Vagina (tissue), 2 donors: Measurements from ENCODE around the gene RAB6C. TPM values are rescaled to one million over a fixed set of nuclear protein-coding genes. Genes with fewer than 3 reads are reported as not detected.
"Not testable (repeated sequence)": the region's sequence is repeated elsewhere in the genome, so short reads cannot be mapped to it uniquely, and the experiment has no call there.

ENCODE experiments used
- DNase-seq, 2 donors: peaks; one replicate each; pipeline ENCODE4 v3.0.0-alpha.2; 2017; ENCODE audit errors: extremely low spot score in 2 of 2
- H3K27ac ChIP-seq: fragments of 200-600 bp; sonication (generic); one replicate; pipeline ENCODE4 v1.5.1; 2019
- H3K27me3 ChIP-seq: fragments of 200-600 bp; sonication (generic); one replicate; pipeline ENCODE4 v1.5.1; 2019
- H3K36me3 ChIP-seq, 2 donors: fragments of 200-600 bp; sonication (generic); one replicate each; pipeline ENCODE4 v1.5.1; 2017 to 2019
- H3K4me1 ChIP-seq: fragments of 200-600 bp; sonication (generic); one replicate; pipeline ENCODE4 v1.5.1; 2019
- H3K4me3 ChIP-seq, 2 donors: fragments of 200-600 bp; sonication (generic); 1 replicate in 1 of 2; 2 replicates in 1 of 2; pipeline ENCODE4 v1.5.1; 2016 to 2019
- H3K9me3 ChIP-seq: fragments of 200-600 bp; sonication (generic); one replicate; pipeline ENCODE4 v1.5.1; 2019
- POLR2A ChIP-seq, 2 donors: fragments of 450-650 bp; IDR thresholded peaks; one replicate each; pipeline ENCODE4 v1.6.1; 2017; ENCODE audit warnings: antibody characterized with exemption in 2 of 2, mild to moderate bottlenecking in 2 of 2, moderate library complexity in 2 of 2
- POLR2AphosphoS5 ChIP-seq, 2 donors: sonication (generic); formaldehyde crosslinking; IDR thresholded peaks; one replicate each; pipeline ENCODE4 v1.9.0; 2017; ENCODE audit warnings: antibody characterized with exemption in 2 of 2, mild to moderate bottlenecking in 2 of 2, low read depth in 1 of 2; ENCODE audit not compliant: insufficient read depth in 1 of 2
- intact Hi-C: fragments of 100-400 bp; cut with DNase I; formaldehyde crosslinking; loops from one replicate; pipeline ENCODE4 v1.15.1; 2023
- total RNA-seq: library from RNA; depleted of rRNA; stranded (reverse); fragments of >200 nt; gene quantifications from one replicate; pipeline ENCODE4 v1.2.3, GENCODE V29; 2016
- TF ChIP-seq, protein P1 (sequence below), 3 experiments: fragments of 450-650 bp in 2 of 3; fragments of 200-600 bp in 1 of 3; sonication (generic) in 1 of 3; IDR thresholded peaks; one replicate each; pipeline ENCODE4 v1.5.1; 2017 to 2019; ENCODE audit warnings: antibody characterized with exemption in 3 of 3, mild to moderate bottlenecking in 2 of 3, moderate library complexity in 2 of 3

RAB6C gene
- not detected for total RNA-seq

DNA sequence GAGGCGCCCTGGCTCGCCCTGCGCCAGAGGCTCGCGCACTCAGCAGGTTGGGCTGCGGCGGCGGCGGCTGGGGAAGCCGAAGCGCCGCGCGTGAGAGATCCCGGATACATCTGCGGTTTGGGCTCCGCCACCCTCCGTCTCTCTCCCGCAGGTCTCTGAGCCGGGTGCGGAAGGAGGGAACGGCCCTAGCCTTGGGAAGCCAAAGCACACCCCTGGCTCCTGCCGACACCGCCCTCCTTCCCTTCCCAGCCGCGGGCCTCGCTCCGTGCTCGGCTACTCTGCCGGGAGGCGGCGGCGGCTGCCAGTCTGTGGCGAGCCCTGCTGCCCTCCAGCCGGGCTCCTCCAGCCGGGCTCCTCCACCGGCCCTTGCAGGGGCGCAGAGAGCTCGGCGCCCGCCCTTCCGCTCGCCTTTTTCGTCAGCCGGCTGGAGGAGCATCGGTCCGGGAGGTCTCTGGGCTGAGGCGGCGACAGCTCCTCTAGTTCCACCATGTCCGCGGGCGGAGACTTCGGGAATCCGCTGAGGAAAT lies at the start of gene RAB6C:
TSS of gene RAB6C (plus strand) at position 38 of the 527 bp plus-strand sequence. CDS start at position 488, 450 bp downstream.
- H3K4me1 ChIP-seq, DNase-seq, intact Hi-C loops, H3K9me3 ChIP-seq, H3K27me3 ChIP-seq, H3K36me3 ChIP-seq: not testable (repeated sequence)
- H3K4me3 ChIP-seq, result peak within 1 kb of the TSS; percentile 43 to 47
- H3K27ac ChIP-seq, result peak within 1 kb of the TSS; percentile 59

DNA sequence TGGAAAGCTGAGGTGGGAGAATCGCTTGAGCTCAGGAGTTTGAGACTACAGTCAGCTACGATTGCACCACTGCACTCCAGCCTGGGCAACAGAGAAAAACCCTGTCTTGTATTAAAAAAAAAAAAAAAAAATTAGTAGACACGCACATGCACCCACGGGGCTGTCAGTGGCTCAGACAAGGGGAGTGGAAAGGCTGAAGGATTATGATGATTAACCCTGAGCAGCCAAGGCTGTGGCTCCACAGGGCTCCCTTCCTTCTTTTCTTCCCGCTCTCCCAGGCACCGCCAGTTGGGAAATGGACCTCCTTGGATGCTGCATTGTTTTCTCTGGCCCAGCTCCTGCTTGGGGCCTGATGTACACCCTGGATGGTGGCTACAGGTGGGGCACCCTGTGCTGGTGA lies 49.0 kb upstream of the RAB6C start:
- Histone ChIP-seq H3K4me1 (no peaks in the 10 kb centered on the region), H3K27ac (no peak overlapping the region), H3K9me3 (no peaks in the 10 kb centered on the region), H3K4me3 (no peak overlapping the region), H3K36me3 (no peaks in the 10 kb centered on the region), H3K27me3 (no peaks in the 10 kb centered on the region)
- intact Hi-C loops, result no loop called here
- DNase-seq, result no peak
- no peak for TF ChIP-seq POLR2A (IDR thresholded peaks at IDR 0.05)
- TF ChIP-seq, protein P1, sequence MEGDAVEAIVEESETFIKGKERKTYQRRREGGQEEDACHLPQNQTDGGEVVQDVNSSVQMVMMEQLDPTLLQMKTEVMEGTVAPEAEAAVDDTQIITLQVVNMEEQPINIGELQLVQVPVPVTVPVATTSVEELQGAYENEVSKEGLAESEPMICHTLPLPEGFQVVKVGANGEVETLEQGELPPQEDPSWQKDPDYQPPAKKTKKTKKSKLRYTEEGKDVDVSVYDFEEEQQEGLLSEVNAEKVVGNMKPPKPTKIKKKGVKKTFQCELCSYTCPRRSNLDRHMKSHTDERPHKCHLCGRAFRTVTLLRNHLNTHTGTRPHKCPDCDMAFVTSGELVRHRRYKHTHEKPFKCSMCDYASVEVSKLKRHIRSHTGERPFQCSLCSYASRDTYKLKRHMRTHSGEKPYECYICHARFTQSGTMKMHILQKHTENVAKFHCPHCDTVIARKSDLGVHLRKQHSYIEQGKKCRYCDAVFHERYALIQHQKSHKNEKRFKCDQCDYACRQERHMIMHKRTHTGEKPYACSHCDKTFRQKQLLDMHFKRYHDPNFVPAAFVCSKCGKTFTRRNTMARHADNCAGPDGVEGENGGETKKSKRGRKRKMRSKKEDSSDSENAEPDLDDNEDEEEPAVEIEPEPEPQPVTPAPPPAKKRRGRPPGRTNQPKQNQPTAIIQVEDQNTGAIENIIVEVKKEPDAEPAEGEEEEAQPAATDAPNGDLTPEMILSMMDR (IDR thresholded peaks at IDR 0.05), result no peak
- no peak for TF ChIP-seq POLR2AphosphoS5 (IDR thresholded peaks at IDR 0.05; ENCODE audit: insufficient read depth in 1 of 2, low read depth in 1 of 2)

DNA sequence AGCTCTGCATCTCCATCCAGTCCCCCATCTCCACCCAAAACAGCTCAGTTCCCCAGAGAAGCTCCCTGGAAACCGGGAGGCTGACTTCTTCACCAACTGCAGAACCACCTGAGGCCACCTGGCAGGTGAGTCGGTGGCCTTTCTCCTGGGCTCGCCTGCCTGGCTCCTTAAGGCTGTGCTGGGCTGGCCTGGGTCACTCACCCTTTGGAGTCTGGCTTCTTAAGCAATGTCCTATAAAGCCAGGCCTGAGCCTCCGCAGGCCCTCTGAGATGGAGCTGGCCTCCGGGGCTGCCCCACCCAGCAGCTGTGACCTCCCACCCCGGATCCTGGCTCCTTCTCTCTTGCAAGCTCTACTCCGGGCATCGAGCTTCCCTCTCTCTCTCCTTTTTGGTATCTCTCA lies 46.1 kb upstream of the RAB6C start:
- H3K4me1 ChIP-seq, H3K9me3 ChIP-seq, H3K27me3 ChIP-seq, DNase-seq, H3K4me3 ChIP-seq, H3K27ac ChIP-seq, intact Hi-C loops, H3K36me3 ChIP-seq: not testable (repeated sequence)

DNA sequence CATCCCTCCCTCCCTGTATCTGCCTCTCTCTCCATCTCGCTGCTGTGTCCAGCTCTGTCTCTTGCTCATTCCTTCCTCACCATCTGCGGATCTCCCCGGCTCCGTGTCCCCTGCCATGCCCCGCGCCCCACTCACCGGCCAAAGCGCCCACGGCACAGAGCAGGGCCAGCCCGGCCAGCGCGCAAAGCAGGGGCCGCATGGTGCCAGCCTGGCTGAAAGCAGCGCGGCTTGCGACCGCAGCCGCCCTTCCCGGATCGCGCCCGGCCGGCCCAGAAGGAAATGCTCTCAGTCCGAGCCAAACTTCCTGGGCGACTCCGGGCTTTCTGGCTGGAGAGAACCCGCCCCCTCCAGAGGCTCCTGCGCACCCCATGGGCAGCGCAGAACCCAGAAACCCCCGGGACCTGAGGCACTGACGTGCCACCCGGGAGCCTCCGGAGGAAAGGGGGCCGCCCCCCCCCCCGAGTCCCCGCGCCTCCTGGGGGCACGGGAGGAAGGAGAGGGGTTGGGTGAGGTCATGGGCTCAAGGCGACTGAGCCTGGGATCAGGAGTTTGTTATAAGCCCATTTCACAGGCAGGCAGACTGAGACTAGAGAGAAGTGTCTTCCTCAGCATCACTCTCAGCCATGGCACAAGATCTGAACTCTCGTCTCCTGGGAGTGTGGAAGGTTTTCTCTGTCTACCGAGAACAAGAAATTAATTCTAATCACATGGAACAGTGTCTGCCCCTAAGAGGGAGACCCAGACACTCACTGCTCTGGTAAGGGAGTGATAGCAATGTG lies 45.2 kb upstream of the RAB6C start:
- Histone ChIP-seq H3K27me3 (no peaks in the 10 kb centered on the region), H3K4me3 (peak overlapping the region in 1 of 2 donors; percentile 13), H3K36me3 (no peaks in the 10 kb centered on the region), H3K9me3 (no peaks in the 10 kb centered on the region), H3K27ac (no peak overlapping the region), H3K4me1 (no peaks in the 10 kb centered on the region)
- no peak for DNase-seq
- intact Hi-C loops, result no loop called here
- TF ChIP-seq POLR2A (IDR thresholded peaks at IDR 0.05) (no peak), POLR2AphosphoS5 (IDR thresholded peaks at IDR 0.05; ENCODE audit: insufficient read depth in 1 of 2, low read depth in 1 of 2) (no peak)
- TF ChIP-seq, protein P1 (IDR thresholded peaks at IDR 0.05), result no peak

DNA sequence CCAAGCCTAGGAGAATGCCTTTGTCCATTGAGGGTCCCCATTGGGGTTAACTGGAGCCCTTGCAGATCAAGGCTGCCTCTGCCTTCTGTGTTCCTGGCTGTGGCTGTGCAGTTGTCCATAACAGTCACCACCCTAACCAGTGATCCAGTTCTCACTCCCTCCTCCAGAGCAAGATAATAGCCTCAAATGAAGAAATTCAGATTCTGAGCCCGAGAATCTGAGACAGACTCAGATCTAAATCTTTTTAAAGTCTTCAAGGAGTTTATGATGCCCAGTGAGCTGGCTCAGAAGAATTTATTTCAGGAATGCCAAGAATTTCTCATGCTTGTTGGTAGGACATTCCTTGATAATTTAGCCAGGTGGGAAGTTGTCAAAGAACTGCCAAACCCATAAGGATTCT lies 44.3 kb upstream of the RAB6C start:
- intact Hi-C loops, result no loop called here
- Histone ChIP-seq H3K4me3 (no peak overlapping the region), H3K4me1 (no peaks in the 10 kb centered on the region), H3K27ac (no peak overlapping the region), H3K27me3 (no peaks in the 10 kb centered on the region), H3K9me3 (no peaks in the 10 kb centered on the region), H3K36me3 (no peaks in the 10 kb centered on the region)
- no peak for DNase-seq
- TF ChIP-seq, protein P1 (IDR thresholded peaks at IDR 0.05), result no peak
- no peak for TF ChIP-seq POLR2AphosphoS5 (IDR thresholded peaks at IDR 0.05; ENCODE audit: insufficient read depth in 1 of 2, low read depth in 1 of 2)
- TF ChIP-seq POLR2A (IDR thresholded peaks at IDR 0.05), result no peak

DNA sequence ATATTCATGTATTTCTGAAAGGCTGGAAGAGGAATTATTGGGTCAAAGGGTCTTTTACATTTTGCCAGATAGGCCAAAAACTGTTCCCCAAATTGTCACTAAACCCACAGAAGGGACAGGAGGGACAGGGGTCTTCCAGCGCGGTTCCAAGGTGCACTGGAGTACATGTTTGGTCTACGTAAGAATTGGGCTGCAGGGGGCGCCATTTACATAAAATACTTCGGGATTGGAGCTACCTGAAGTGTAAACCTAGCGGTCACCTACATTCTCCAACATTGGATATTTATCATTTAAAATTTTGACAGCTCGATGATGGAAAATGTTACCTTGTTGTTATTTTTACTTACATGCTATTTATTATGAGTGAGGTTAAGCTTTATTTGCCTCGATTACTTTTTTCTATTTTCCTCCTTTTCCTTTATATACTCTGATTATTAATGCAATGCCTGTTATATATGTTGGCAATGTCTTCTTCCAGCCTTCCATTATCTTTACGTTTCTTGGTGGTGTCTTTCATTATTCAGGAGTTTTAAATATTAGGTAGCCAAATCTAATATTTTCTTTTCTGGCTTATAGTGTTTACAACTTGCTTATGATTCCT lies 43.0 kb upstream of the RAB6C start:
- H3K27ac ChIP-seq, result no peak overlapping the region
- intact Hi-C loops, result no loop called here
- DNase-seq, result no peak
- no peaks in the 10 kb centered on the region for H3K9me3 ChIP-seq
- no peaks in the 10 kb centered on the region for H3K27me3 ChIP-seq
- no peaks in the 10 kb centered on the region for H3K36me3 ChIP-seq
- no peak overlapping the region for H3K4me3 ChIP-seq
- TF ChIP-seq, protein P1 (IDR thresholded peaks at IDR 0.05), result peak in 1 of 3 experiments; percentile 21
- no peak for TF ChIP-seq POLR2AphosphoS5 (IDR thresholded peaks at IDR 0.05; ENCODE audit: insufficient read depth in 1 of 2, low read depth in 1 of 2)
- no peak for TF ChIP-seq POLR2A (IDR thresholded peaks at IDR 0.05)
- no peaks in the 10 kb centered on the region for H3K4me1 ChIP-seq

DNA sequence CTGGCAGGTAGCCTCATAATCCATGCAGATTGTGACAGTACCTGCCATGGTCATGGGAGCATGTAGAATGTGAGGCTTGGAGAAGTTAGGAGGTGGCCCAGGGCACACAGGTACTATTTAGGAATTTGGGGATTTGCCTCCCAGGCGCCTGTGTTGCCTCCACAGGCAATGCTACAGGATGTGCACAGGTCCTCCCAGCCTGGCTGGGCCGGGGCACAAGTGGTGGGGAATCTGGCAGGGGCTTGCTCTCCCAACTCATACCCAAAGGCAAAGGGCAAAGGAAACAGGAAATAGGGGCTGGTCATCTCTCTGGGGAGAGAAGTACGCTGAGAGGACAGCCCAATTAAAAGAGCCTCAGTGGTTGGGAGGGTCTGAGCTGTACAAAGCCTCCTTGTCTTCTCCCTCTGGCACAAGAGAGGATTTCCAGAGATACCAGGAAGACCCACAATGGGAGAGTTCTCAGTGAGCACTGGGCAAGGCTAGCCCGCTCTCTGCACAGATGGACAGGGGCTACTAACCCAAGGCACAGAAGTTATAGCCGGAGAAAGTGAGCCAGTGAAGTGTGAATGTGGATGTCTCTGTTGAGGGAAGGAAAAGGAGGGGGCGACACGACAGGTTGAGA lies 40.5 kb upstream of the RAB6C start:
- H3K4me3 ChIP-seq, H3K4me1 ChIP-seq, intact Hi-C loops, H3K27me3 ChIP-seq, H3K36me3 ChIP-seq, H3K9me3 ChIP-seq, DNase-seq, H3K27ac ChIP-seq: not testable (repeated sequence)

DNA sequence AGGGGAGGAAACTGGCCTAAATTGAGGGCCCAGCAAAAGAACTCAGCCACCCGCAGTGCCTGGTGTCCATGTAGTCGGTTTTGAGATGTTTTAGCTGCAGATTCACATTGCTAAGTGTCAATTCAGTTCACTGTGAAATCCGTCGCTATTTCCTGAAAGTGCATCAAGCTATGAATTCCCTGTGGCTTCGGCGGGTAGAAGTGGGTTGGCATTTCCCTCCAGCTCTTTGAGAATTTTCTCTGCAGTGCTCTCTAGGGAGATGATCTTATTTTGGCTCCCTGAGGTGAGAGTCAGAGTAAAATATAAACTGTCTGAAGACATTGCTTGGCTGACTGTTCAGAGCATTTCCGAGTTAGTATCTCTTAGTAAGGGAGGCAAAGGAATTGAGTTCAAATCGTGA lies 36.0 kb upstream of the RAB6C start:
- intact Hi-C loops, H3K4me1 ChIP-seq, H3K36me3 ChIP-seq, H3K9me3 ChIP-seq, H3K27me3 ChIP-seq, DNase-seq, H3K27ac ChIP-seq, H3K4me3 ChIP-seq: not testable (repeated sequence)
